CD4-positive, alpha-beta T cell treated with Interleukin-4 for 4 hours (primary cell): ENCODE results near the gene AWAT1.
"Not testable (repeated sequence)": the region's sequence is repeated elsewhere in the genome, so short reads cannot be mapped to it uniquely, and the experiment has no call there.

ENCODE experiments used
- DNase-seq: peaks from one replicate; pipeline ENCODE4 v3.0.0-alpha.2; 2020

AWAT1 gene

DNA sequence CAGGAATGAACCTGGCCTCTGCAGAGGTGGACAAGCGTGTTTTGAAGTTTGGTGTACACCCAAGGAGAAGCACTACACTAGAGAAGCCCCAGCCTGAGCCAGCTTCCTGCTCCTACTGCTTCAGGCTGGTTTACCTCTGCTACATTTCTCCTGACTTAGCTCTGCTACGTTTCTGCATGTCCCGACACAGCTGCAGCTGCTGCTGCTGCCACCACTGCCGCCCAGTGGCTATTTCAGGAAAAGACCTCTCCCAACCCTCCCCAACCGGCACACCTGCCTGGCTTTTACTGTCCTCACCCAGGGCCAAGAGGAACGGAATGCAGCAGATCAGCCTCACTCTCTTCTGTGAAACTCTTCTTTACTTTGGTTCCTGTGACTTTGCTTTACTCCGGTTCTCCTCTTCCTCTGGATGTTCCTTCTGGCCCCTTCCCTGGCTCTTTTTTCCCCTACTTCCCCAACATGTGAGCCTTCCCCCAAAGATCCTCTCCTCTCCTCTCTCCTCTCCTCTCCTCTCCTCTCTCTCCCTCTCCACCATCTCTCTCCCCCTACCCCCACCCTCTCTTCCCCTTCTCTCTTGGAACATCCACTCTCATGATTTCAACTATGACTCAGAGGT, 28.6 kb downstream of the AWAT1 start:
- no peak for DNase-seq

DNA sequence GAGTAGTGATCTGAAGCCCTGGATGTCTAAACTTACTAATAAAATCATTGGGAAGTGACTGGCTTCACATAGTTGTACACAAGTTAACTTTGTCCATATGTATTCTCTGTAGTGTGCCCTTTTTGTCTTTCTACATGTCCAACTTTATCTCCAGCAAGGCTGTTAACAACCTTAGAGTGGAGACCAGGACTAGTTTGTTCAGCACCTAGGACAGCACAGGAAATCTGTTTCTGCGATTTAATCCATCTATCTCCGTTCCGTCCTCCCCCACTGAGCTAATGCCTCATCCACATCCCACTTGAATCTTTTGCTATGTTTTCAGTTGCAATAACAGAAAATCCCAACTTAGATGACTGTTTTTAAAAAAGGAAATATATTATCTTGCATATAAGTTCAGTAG, 30.3 kb downstream of the AWAT1 start:
- no peak for DNase-seq

DNA sequence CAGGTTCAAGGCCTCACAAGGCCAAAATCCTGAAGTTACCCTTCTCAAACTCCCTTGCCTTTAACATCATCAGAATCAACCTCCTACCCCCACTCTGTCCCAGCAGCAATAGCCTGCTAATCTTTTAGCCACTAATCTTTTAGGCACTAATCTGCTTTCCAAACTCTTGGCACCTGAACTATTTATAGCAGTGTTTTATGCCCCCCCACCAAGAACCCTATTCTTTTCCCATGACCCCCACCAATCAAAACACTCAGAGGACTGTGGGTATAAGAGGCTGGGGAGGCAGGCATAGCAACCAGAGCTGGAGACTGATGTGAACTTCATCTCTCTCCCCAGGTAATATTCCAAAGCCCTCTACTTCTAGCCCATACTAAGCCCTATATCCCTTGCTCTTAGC, 33.6 kb downstream of the AWAT1 start, which contains the start of gene ARR3:
TSS of gene ARR3 (plus strand) at position 301 of the 400 bp plus-strand sequence. CDS start 1,052 bp downstream, outside the sequence.
- DNase-seq = no peak

DNA sequence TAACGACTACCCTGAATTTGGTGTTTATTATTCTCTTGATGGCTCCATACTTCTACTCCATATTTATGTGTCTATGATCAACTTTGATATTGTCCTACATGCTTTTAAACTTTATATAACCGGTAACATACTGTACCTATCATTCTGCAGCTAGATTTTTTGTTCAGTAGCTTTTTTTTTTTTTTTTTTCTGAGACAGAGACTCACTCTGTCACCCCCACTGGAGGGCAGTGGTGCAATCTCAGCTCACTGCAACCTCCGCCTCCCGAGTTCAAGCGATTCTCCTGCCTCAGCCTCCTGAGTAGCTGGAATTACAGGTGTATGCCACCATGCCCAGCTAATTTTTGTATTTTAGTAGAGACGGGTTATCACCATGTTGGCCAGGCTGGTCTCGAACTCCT, 39.6 kb downstream of the AWAT1 start:
- DNase-seq = not testable (repeated sequence)

DNA sequence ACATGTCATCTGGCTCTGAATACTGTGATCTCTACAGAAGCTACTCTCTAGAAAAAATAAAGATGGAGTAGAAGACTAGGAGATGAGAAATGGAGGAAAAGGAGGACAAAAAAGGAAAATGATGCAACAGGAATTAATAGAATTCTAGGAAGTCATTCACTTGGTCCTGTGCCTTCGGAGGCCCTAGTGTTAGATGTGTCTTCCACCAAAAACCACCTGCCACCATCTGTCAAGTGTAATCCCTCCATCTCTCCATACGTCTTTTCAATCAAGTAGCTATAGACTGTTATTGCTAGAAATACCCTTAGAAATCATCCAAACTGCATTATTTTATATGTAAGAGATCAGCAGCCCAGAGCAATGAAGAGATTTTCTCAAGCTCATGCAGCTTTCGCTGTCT, 44.6 kb downstream of the AWAT1 start:
- DNase-seq = no peak

DNA sequence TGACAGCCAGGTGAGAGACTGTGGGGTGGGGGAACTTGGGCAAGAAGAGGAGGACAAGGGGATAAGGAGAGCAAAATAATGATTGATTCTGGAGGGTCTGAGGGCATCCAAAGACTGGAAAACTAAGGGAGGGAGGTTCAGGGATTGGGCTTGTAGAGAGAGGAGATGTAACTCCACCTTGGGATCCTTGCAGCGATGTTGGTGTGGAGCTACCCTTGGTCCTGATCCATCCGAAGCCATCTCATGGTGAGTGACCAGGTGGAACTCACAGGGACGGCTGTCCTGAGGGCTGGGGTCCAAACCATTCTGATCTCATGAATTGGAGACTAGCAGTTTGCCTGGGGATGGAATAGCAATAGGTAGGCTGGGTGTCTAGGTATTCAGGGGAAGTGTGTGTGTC, 46.1 kb downstream of the AWAT1 start:
- DNase-seq = no peak

DNA sequence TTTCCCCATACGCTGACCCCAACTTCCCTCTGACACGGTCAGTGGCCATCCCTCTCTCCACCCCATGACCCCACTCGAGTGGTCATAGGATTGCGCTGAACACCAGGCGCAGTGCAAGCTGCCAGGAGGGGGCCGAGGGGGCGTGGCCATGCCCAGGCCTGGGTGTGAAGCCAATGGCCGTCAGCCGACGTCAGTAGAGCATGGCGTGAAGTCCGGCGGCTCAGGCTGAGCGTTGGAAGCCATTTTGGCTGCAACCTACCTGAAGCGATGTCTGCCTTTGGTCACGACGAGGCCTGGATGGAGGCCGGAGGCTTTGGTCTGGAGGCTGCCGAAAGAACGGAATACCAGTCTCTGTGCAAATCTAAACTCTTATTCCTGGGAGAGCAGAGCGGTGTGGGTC, 47.5 kb downstream of the AWAT1 start, which contains the start of gene RAB41:
TSS of gene RAB41 (plus strand) at position 222 of the 400 bp plus-strand sequence. CDS start at position 268, 46 bp downstream.
- DNase-seq = no peak

DNA sequence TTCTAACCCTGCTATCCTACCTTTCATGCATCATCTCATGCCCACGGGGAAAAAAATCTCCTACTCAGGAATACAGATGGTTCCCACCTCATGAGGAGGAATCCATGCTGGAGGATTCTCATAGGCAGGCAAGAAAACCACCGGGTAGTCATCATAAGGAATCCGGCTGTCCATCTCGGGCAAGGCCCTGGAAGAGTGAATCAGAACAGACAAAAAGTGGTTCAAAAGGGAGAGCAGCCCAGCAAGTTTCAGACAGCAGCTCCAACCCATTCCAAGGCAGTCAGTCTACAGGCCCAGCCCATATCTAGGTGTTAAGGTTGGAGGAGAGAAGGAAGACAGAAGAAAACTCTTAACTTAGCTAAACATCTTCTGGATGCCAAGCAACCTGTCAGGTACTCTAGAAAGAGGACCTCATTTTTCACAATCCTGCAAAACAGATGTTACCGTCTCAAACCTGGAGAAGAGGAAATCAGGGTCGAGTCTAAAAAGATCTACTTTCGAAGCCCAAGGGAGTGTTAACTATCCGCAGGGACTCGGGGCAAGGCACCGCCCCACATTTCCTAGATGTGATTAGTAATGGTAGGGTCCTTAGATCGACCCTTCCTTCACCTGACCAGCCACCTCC, 54.8 kb downstream of the AWAT1 start:
- no peak for DNase-seq
